Glomerular visceral epithelial cell (primary cell): ENCODE measurements around the gene SEMA3F.

Experiments
- DNase-seq: peaks from one replicate; pipeline ENCODE4 v3.0.0-alpha.2; 2016; ENCODE audit errors: extremely low spot score

SEMA3F gene

DNA sequence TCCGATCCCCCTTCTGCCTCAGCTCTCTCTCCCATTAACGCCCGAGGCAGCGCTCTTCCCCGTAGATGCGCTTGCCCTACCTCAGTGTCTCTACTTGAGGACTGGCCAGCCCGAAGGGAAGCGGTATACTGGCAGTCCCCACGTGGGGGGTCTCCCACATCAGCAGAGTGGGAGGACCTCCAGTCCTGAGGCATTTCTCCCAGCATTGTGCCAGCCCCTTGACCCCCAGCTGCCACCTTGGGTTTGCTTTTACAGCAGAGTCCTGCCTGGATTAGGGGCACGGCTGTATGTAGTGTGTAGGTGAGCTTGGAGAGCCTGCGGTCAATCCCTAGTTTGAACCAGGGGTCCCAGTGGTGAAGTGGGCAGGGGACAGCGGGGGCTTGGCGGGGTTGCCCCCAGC lies 767 bp downstream of the SEMA3F start:
- DNase-seq = no peak

DNA sequence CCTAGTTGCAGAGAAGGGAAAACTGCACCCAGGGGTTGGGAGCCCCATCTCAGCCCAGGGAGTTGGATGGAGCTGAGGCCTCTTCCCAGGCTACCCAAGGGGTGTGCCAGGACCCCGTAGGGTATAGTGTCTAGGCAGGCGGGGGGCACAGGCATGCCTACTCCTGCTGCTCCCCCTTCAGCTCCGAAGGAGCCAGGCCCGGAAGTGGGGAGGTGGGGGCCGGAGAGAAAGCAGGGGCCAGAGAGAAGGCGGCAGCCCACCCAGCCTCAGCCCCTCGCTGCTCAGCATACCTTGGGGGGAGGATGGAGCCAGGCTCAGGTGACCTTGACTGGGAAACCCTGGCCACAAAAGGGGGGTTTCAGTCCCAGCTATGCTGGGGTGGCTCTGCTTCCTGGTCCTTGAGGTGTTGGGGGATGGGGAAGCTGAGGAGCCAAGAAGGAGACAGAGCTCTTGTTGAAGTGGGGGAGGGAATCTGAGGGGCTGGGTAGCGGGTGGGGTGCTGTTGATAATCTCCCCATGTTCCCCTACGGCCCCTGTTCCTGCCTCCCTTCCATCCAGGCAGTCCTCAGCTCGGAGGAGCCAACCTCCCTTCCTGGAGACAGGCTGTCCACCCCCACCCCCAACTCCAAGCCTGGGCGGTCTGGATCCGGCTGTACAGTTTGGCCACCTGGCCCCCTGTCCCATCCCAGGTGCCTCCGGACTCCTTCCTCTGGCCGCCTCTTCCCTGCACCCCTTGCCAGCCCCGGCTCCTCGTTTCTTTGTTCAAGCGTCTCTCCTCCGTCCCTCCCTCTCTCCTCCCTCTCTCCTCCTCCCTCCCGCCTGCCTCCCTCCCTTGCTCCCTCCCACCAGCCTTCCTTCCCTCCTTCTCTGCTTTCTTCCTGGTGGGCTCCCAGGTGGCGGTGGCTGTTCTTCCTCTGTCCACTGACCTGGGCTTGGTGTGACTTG lies 1.7 kb downstream of the SEMA3F start:
- DNase-seq = no peak

DNA sequence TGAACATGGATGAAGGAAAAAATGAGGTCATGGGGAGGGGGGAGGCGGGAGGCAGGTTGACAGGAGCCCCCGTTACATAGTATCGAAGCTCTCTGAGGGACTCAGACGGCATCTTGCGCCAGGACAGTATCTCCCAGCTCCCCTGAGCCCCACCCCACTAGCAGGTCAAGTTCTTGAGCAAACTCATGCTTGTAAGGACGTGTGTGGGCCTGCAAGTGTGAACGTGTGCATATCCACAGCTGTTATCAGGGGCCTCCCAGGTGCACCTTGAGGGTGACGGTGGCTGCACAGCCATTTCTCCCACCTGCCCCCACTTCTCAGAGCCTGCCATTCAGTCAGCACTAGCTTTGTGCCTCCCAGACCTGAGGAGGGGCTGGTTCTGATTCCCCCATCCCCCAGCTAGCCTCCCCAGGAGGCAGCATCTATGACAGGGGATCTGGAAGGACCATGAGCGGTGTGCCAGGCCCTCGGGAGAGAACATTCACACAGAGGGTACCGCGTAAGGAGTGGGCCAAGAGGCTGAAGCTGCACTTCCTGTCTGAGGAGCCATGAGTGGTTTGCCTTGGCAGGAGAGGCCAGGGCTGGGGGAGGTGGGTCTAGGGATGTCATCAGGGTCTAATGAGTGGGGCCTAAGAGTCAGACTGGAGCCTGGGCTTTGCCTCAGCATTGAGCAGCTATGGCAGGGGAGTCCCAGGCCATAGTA lies 2.9 kb downstream of the SEMA3F start:
- no peak for DNase-seq

DNA sequence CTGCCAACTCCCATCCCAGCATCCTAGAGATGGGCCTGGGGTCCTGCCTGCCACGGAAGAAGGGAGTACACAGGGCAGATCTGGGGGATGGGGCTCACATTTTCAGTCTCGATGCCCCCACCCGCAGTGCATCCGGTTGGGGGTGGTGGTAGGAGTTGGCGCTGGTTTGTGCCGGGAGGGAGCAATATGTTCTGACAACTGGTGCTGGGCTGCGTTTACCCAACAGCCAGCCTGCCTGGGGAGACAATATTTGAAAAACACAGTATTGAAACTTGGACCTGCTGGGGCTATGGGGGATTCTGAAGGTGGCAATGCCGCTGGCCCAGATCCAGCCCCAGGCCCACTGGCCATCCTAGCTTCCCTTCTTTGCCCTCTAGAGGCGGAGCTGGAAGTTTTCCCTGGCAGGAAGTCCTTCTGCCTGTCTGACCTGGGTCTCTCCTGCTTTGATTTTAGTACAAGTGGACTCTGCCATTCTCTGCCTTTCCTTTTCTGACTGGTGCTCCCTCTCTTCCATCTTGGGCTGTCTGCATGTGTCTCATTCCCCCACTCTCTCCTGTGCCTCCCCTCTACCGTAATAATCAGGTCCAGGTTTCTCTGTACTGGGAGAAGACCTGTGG lies 3.5 kb downstream of the SEMA3F start:
- DNase-seq = no peak

DNA sequence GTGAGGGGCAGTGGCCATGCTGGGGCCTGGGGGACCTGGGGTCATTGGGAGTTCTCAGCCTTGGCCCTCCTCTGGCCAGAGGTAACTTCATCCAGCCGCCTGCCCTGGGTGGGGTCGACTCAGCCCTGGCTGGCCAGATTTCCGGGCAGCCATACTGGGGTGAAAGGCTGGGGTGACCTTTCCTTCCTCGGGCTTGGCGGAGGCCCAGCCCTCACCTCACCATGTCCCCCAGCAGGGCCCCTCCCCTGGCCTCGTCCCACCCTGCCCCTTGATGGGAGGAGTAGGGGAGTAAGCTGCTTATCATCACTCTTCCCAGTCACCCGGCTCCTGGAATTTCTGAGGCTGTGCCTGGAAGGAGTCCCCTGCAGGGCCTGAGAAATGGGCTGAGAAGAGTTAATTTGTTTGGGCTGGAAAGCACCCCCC lies 5.4 kb downstream of the SEMA3F start:
- DNase-seq = no peak

DNA sequence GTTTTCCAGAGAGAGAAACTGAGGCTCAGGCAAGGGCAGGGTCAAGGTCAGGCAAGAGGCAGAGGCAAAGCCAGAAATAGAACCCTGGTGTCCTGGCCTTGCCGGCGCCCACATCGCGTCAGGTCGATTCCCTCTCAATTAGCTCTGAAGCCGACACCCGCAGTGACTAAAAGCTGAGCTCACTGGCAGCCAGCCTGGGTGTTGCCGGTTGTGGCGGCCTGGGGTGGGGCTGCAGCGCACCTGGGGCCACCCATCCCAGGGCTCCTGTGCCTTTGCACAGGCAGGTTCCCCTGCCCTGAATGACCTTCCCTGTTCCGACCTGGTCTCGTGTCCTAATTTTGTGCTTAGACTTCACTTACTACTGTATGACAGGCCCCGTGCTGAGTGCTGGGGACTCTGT lies 6.2 kb downstream of the SEMA3F start:
- DNase-seq = no peak

DNA sequence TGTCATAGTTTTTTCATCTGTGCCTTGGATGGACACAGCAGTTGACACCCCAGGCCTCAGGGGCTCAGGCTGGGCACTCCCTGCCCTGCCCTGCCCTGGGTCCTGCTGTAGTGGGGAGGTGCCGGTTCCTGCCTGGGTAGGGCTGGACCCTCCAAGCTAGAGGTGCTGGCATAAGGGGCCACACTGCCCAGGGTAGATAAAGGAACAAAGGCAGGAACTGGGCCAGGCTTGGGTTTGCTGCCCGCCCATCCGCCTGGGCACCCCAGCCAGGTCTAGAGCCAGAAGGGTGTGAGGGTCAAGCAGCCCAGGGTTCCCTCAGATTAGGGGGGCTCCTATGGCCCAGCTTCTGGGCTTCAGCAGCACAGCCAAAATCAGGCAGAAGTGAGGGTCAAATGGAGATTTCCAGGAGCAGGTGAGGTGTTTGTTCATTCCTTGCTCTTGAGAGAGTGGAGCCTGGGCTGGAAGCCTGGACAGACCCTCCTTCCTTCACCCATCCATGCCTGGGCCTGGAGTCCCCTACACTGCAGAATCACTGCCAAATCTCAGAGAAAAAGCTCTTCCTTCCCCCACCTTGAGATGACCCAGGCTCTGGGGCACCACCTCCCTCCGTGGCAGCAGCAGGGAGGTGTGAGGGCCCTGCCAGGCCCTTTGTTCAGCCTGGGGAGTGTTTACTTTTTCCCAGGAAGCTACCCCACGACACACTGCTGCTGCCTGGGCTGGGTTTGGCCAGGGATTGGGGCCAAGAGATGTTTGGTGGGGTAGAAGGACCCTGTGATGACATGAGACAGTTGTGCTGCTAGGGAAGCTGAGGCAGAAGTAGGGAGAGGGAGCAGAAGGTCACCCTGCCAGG lies 7.1 kb downstream of the SEMA3F start:
- no peak for DNase-seq

DNA sequence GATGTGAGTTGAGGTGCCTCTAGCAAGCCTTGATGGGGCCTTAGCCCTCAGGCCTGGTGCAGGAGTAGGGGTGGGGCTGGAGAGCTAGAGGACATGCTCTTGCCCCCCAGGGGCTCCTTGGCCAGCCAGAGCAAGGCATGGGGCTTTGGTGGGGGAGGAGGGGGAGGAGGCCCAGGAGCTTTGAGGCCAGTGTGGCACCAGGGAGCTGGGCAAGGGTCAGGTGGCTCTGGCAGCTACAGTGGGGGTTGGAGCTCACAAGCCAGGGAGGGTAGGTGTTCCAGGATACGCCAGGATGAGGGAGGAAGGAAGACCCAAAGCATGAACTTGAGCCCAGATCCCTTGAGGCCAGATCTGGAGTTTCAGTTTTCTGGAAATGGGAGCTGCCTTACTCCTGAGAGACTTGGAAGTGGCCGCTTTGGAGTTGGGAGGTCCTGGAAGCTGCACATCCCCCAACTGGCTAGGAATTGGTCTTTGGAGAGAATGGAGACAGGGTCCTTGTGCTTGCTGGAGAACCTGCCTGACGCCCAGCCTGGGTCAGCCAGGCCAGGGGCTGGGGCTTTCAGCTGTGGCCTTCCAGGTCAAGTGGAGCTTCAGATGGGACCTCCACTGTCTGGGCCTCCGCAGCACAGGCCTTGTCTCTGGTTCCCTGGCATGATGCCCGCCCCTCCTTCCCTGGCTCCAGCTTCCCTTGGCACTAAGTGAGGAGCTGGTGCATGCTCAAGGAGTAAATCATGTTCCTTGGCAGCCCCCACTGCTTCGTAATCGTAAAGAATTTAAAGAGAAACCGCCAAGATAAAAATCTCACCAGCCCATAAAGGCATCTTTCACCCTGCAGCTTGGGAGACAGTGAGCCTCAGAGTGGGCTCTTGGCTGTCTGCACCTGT lies 8.7 kb downstream of the SEMA3F start:
- peak; percentile 94 for DNase-seq

DNA sequence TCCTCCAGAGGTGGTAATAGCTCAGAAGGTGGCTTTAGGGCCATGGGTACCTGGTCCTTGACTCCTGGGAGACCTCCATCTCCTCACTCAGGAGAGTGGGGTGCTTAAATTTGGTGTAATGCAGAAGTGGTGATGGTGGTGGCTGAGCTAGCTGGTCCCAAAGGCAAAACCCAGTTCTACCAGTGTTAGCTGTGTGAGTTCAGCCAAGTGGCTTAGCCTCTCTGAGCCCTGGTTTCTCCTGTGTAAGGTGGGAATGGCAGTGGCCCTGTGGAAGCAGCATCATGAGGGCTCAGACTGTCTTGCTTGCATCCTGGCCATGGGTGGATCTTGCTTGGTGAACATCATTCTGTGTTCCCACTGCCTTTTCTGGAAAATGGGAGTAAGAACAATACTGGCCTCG lies 9.4 kb downstream of the SEMA3F start:
- no peak for DNase-seq

DNA sequence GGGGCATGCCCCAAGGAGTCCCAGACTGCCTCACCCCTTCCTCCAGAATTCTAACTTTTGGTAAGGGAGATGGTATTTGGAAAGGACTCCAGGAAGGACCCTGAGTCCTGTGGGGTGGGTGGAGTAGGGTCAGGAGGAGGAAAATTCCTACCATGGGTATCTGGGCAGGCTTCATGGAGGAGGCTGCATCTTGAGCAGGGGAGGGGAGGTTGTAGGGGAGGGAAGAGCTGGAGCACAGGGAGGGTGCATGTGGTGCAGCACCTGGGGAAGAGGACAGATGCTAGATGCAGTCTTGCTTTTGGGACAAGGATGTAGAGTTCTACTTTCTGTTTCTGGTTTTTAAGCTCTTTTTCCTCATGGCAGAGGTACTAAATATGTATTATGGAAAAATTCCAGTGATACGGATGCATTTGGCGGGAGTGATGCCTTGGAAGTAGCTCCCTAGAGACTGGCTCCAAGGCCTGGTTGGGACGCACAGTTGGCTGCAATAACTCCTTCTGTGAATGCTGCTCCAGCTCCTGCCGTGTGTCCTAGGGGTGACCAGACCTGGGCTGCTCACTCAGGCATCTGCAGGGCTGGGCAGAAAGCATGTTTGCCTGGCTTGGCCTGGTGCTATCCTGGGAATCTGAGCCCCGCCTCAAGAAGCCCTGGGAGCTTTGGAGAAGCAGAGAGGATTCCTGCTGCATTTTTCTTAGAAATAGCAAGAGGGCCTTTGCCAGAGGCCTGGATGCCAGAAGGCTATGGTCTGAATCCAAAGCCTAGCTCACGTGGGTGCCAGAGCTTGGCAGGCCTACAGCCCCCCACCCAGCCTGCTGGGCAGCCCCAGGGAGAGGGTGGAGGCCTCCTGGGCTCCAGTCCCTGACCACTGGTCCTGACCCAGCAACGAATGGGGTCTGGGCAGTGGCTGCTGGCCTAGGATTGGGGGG lies 10.1 kb downstream of the SEMA3F start:
- DNase-seq = peak; percentile 61

DNA sequence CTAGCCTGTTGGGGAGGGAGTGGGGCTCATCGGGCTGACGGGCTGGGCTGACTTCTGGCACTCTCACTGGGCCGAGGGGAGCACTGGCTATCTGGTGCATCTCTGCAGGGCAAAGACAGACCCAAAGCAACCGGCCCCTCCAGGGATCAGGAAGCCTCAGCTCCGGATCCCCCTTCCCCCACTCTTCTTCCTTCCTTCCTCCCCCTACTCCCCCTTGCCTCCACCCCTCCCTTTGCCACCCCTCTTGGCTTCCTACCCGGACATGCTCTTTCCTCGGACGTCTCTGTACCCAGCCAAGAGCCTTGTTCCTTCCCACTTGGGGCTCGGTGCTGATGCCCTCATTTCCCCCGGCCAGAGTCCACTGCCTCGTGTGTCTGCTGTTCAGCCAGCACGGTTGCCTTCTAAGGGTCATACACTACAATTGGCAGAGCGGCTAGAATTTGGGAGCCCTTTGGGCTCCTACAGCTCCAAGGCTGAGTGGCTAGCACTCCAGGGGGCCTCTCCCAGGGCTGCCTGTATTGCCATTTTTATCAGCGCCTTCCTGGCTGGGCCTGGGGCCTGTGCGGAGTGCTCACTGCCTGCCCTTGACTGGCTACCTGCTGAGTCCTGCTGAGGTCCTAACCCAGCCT lies 10.9 kb downstream of the SEMA3F start:
- peak; percentile 34 for DNase-seq

DNA sequence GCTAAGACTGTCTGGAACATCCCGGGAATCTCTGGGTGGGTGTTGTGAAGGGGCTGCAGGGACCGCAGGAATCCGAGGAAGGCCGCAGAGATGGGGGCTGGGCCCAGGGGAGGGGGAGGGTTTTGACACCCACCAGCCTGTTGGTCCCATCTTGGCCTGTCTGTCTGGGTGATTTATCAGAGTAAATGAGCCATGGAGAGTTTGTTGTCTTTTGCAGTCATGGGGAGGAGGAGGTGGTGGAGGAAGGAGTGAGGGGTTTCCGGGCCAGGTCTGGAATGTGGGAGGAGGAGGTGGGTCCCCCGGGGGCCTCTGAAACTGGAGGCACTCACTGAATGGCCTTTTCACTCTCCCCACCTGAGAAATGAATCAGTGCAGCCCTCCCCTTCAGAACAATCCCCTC lies 11.5 kb downstream of the SEMA3F start:
- DNase-seq = peak; percentile 86

DNA sequence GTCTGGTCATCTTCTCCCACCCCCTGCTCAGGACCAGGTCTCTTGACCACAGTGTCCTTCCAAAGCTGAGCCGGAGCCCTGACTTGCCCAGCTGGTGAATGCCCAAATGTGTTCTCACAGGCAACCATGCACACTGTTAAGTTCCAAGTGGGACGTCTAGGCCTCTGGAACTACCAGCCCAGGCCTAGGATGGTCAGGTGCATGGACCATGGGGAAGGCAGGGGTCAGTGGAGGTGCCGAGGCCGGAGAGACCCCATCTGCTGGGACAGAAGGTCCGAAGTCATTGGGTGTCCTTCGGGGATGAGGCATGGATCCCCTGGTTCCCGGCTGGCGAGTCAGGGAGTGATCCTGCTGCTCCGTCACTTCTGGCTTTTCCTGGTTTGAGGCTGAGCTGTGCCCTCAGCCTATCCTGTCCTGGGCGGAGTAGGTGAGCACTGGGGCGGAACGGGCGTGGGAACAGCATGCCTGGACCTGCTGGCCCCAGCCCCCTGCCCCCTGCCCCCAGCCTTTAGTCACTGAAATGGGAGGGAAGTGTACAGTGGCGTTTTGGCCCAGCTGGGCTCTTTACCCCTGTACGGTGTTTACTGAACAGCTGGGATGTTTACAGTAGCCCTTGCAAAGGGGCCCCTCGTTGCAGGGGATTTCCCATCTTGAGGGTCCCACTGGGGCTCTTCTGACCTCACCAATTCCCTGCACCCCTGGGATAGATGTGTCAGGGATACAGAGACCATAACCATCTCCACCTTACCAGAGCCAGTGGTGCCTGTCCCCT lies 12.1 kb downstream of the SEMA3F start:
- peak; percentile 94 for DNase-seq

DNA sequence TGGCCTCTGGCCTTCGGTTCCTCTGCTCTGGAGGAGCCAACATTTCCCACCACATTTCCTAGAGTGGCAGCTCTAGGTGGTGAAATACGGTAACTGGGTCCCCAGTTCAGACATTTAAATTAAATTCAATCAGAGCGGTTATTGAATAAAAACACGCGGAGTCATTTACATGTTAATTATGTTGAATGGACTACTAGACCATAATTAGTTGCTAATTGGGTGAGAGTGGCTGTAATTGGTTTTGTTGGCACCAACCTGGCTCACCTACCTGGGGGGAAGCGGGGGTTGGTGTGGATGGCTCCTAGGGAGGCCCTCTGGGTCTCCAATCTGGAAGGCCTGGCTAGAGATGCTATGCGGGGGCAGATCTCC lies 12.7 kb downstream of the SEMA3F start:
- no peak for DNase-seq

DNA sequence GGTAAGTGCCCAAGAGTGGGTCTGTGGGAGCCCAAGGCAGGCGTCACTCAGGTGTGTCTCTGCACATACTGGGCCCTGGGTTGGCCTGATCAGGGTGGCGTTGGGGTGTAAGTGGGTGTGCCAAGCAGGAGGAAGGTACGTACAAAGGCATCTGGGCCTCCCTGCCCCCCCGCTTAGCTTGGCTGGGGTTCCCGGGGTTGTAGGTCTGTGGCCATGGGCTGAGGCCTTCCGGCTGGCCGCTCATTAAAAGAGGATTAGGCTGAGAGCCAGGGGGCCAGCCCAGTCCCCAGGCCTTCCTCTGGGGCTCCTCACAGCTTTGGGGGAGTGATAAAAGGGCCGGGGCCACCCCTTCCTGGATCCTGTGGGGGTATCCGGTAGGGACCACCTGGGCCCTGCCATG lies 13.3 kb downstream of the SEMA3F start:
- peak; percentile 71 for DNase-seq

DNA sequence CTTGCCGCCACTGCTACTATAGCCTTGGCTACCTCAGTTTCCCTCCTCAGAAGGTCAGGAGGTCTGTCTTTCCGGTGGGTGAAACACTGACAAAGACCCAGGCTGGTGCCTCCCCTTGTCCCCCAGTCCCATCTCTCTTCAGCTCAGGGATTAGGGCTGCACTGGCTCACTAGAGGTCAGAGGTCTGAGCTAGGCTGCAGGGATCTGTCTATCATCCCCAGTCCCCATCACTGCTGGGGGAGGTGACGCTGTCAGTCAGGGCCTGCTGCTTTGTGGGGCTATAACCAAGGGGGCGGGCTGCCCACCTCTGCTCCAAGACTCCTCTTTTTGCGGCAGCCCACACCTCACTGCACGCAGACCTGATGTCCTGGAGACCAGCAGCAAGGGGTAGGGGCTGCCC lies 13.7 kb downstream of the SEMA3F start:
- DNase-seq = no peak

DNA sequence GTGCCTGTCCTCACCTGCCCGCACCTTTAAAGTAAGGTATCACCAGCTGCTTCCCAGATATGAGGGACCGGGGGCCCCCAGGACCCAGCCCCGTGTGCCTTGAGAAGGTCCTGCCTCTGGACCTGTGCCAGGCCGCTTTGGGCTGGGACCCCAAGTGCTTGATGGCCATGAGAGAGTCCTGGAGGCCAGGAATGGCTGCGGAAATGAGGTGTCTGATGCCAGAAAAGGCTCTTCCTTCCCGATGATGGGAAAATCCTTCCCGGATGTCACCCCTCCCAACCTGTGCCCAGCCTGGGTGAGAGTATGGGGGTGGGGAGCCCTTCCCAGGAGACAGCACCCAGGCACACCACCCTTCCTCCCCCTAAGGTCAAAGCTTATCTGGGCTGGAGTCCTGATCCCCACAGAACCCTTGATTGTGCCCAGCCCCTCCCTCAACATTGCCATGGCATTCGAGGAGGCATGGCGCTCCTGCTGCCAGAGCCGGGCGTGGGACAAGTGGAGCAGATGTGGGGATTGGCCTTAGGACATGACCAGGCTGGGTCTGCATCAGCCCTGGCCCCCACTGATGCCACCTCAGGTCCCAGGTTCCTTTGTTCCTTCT lies 14.2 kb downstream of the SEMA3F start:
- DNase-seq = no peak

DNA sequence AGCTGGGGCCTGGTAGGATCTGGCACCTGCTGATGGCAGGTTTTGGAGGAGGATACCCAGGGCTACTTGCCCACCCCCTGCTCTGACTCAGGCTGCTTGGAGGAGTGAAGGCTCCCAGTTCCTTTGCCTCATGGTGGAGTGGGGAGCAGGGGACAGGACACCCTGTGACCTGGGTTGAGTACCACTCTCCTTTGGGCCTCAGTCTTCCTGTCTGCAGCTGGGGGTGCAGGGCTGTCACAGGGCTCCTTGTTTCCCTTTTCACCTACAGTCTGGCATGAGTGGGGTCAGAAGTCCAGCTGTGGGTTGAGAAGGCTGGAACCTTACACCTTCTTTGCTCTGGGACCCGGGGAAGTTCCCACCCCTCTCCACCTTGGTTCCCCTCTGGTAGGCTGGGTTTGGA lies 14.7 kb downstream of the SEMA3F start:
- DNase-seq = no peak
